GM12874 (cell line): Measurements from ENCODE around the gene FAM24B.

ENCODE experiments used
- CTCF ChIP-seq: IDR thresholded peaks from 2 replicates; pipeline ENCODE4 v1.5.1; 2011; ENCODE audit warnings: low read depth, mild to moderate bottlenecking, control low read depth, low read length, moderate library complexity; ENCODE audit not compliant: insufficient read depth

Gene FAM24B

GRCh38 chr10:122827302-122827701 lies 52.1 kb downstream of the FAM24B start:
- no peak for TF ChIP-seq CTCF

GRCh38 chr10:122822973-122823690 lies 56.2 kb downstream of the FAM24B start:
- no peak for TF ChIP-seq CTCF

- no peak for TF ChIP-seq CTCF
Observed at GRCh38 chr10:122821808-122822207, 57.6 kb downstream of the FAM24B start.

GRCh38 chr10:122815458-122815857 lies 63.9 kb downstream of the FAM24B start:
- TF ChIP-seq CTCF = no peak

- TF ChIP-seq CTCF = no peak
Observed at GRCh38 chr10:122814493-122814892, 64.9 kb downstream of the FAM24B start.

- TF ChIP-seq CTCF = no peak
Observed at GRCh38 chr10:122812751-122813150, 66.6 kb downstream of the FAM24B start.

- no peak for TF ChIP-seq CTCF
Observed at GRCh38 chr10:122802282-122802681, 77.1 kb downstream of the FAM24B start.
